Measurements from ENCODE around the gene ZNF530. TPM values are rescaled to one million over a fixed set of nuclear protein-coding genes. Genes with fewer than 3 reads are reported as not detected.
A peak's percentile ranks its signal among the peaks of the same experiment; 100 is the strongest.

ZNF530 gene
- total and polyA plus RNA-seq, 2 experiments from 2014 or later = 2.4 to 3.7 TPM

DNA sequence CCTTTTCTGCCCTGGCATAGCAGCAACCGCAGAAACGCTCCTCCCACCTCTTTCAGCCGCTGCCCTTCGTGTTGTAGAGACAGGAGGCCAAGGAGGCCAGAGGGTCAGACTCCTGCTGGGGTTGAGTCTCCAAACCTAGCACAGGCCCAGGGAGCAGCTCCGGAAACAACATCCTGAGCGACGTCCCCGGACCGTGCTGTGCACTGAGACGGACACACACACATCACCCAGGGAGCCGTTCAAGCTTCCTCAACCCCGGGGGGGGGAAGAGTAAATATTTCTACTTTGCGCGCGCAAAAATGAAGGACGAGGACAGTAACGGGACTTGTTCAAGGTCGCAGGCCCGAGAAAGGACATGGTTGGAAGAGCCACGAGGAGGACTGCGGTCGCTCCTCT is 40.7 kb upstream of the ZNF530 start:
- H3K27ac ChIP-seq = peak overlapping the region; percentile 89; the same call in 1 of the 2 replicates
- H3K9me2 ChIP-seq (ENCODE audit: insufficient read depth) = no peaks in the 10 kb centered on the region

DNA sequence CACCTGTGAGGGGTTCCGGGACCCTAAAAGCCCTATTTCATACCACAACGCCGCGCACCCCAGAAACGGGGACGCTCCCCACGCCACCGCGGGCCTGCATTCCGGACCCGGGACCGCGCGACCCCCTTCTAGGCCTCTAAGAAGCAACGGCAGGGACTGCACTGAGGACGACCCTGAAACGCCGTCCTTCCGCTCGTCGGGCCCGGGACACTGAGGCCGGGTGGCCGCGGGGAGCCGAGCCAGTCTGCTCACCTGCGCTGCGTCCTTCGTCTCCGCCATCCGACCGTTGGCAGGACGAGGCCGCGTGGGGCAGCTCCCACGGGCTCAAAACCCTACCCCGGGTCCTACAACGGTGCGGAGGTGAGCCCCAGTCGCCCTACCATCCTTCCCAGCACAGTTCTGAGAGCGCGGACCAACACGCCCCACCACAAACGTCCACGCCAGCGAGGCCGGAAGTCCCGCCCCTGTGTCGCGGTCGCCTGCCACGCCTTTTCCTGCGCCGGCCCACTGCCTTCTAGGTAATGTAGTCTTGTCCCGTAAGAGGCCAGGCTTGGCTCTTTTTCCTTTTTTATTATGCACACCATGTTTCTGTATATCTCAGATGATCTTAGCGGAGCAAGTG is 40.2 kb upstream of the ZNF530 start, which contains the start of gene ZNF550:
ZNF550 (minus strand) TSS at position 460 of the 622 bp plus-strand sequence; CDS start at position 279, 181 bp downstream.
- peak within 1 kb of the TSS; percentile 89 for H3K27ac ChIP-seq
- peaks cover 13% of the 10 kb centered on the region for H3K36me3 ChIP-seq (ENCODE audit: low read depth)
- TF ChIP-seq EZH2 (IDR thresholded peaks at IDR 0.05; ENCODE audit: insufficient read depth, poor library complexity, severe bottlenecking) (no peak), EZH2phosphoT487 (IDR thresholded peaks at IDR 0.05; ENCODE audit: insufficient read depth, low read depth) (no peak)
- H3K9me2 ChIP-seq (ENCODE audit: insufficient read depth) = no peaks in the 10 kb centered on the region
- in situ Hi-C loops (cut with MboI) = no loop called here
- 1 to 2% methylated on average over 54 of the region's 56 CpGs for WGBS, 2 experiments (ENCODE audit: low coverage in 1 of 2, low lambda C conversion rate in 2 of 2, missing lambda C conversion rate in 2 of 2)
- peak; percentile 95 for DNase-seq
- H3K27me3 ChIP-seq (replicated peaks; ENCODE audit: insufficient read depth) = no peaks in the 10 kb centered on the region
- H3K4me3 ChIP-seq = peak within 1 kb of the TSS; percentile 77
- H2AFZ ChIP-seq = peak within 1 kb of the TSS; percentile 82
- H3K4me1 ChIP-seq (ENCODE audit: insufficient read depth) = peaks cover 14% of the 10 kb centered on the region; the same call in 1 of the 2 replicates
- peaks cover 51% of the 10 kb centered on the region for H3K79me2 ChIP-seq (ENCODE audit: insufficient read depth)
- H3K9me3 ChIP-seq (ENCODE audit: low read depth) = no peaks in the 10 kb centered on the region
- no peaks in the 10 kb centered on the region for H4K20me1 ChIP-seq (ENCODE audit: insufficient read depth)
- peak within 1 kb of the TSS; percentile 83 for H3K9ac ChIP-seq
- H3F3A ChIP-seq (ENCODE audit: insufficient read depth) = peaks cover 8% of the 10 kb centered on the region; the same call in 1 of the 2 replicates
- H3K4me2 ChIP-seq (ENCODE audit: unreplicated experiment) = peak within 1 kb of the TSS; percentile 96

More for the DNA sequence above, 40.7 kb upstream of the ZNF530 start:
- peaks cover 14% of the 10 kb centered on the region; the same call in 1 of the 2 replicates for H3K4me1 ChIP-seq (ENCODE audit: insufficient read depth)
- WGBS, 2 experiments (ENCODE audit: low coverage in 1 of 2, low lambda C conversion rate in 2 of 2, missing lambda C conversion rate in 2 of 2) = 0 to 1% methylated on average over 22 of the region's 22 CpGs
- peak overlapping the region; percentile 82 for H2AFZ ChIP-seq
- peaks cover 18% of the 10 kb centered on the region for H3K36me3 ChIP-seq (ENCODE audit: low read depth)
- peak overlapping the region; percentile 77 for H3K4me3 ChIP-seq
- peak overlapping the region; percentile 96 for H3K4me2 ChIP-seq (ENCODE audit: unreplicated experiment)
- H4K20me1 ChIP-seq (ENCODE audit: insufficient read depth) = no peaks in the 10 kb centered on the region
- peaks cover 8% of the 10 kb centered on the region; the same call in 1 of the 2 replicates for H3F3A ChIP-seq (ENCODE audit: insufficient read depth)
- H3K27me3 ChIP-seq (replicated peaks; ENCODE audit: insufficient read depth) = no peaks in the 10 kb centered on the region
- DNase-seq = peak; percentile 58
- no peaks in the 10 kb centered on the region for H3K9me3 ChIP-seq (ENCODE audit: low read depth)
- in situ Hi-C loops (cut with MboI) = no loop called here
- TF ChIP-seq EZH2phosphoT487 (IDR thresholded peaks at IDR 0.05; ENCODE audit: insufficient read depth, low read depth) = no peak
- no peak for TF ChIP-seq EZH2 (IDR thresholded peaks at IDR 0.05; ENCODE audit: insufficient read depth, poor library complexity, severe bottlenecking)
- peak overlapping the region; percentile 83 for H3K9ac ChIP-seq
- H3K79me2 ChIP-seq (ENCODE audit: insufficient read depth) = peaks cover 56% of the 10 kb centered on the region

DNA sequence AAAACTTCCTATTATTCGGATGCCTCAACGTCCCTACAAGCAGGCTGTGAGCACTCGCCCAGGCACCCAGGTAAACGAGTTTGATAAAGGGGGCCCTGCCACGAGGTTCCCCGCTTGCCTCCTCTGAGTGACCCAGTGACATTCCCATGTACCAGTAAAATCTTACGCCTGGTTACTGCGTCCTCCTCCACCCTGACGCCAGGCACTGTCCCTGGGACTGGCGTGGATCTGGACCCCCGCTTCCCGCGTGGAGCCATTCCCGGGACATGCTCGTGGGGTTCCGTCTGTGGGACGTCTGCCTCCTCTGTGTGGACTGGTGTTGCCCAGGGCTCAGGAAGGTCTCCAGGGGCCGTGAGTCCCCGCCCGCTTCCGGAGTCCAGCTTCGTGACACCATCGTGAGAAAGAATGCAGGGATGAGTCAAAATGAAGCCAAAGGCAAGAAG is 39.6 kb upstream of the ZNF530 start:
- H2AFZ ChIP-seq = peak overlapping the region; percentile 82
- peak overlapping the region; percentile 83 for H3K9ac ChIP-seq
- TF ChIP-seq EZH2 (IDR thresholded peaks at IDR 0.05; ENCODE audit: insufficient read depth, poor library complexity, severe bottlenecking) (no peak), EZH2phosphoT487 (IDR thresholded peaks at IDR 0.05; ENCODE audit: insufficient read depth, low read depth) (no peak)
- H3K27ac ChIP-seq = peak overlapping the region; percentile 89
- H3K27me3 ChIP-seq (replicated peaks; ENCODE audit: insufficient read depth) = no peaks in the 10 kb centered on the region
- H3K36me3 ChIP-seq (ENCODE audit: low read depth) = peaks cover 9% of the 10 kb centered on the region
- H3K79me2 ChIP-seq (ENCODE audit: insufficient read depth) = peaks cover 45% of the 10 kb centered on the region
- no peaks in the 10 kb centered on the region for H3K9me2 ChIP-seq (ENCODE audit: insufficient read depth)
- H3K4me1 ChIP-seq (ENCODE audit: insufficient read depth) = peaks cover 14% of the 10 kb centered on the region; the same call in 1 of the 2 replicates
- peak overlapping the region; percentile 77 for H3K4me3 ChIP-seq
- peaks cover 8% of the 10 kb centered on the region; the same call in 1 of the 2 replicates for H3F3A ChIP-seq (ENCODE audit: insufficient read depth)
- H3K4me2 ChIP-seq (ENCODE audit: unreplicated experiment) = peak overlapping the region; percentile 83
- peak; percentile 88 for DNase-seq
- WGBS, 2 experiments (ENCODE audit: low coverage in 1 of 2, low lambda C conversion rate in 2 of 2, missing lambda C conversion rate in 2 of 2) = 32 to 47% methylated on average over 23 of the region's 23 CpGs
- H3K9me3 ChIP-seq (ENCODE audit: low read depth) = no peaks in the 10 kb centered on the region
- in situ Hi-C loops (cut with MboI) = no loop called here
- H4K20me1 ChIP-seq (ENCODE audit: insufficient read depth) = no peaks in the 10 kb centered on the region

DNA sequence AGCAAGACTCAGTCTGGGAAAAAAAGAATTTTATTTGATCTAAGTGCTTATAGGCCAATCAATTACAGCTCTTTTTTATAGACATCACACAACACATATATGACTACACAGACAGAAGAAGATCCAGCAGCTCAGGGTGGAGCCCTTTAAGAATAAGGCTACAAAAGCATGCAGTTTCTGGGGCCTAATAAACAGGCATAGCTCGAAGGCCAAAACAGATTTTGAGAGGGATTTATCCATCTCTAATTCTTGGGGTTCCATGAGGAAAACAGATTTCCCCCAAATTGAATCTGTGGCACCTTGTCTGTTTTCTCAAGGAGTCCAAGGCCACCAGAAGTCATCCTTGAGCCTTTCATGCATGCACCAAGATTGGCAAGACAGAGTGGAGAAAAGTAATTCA is 36.1 kb upstream of the ZNF530 start:
- DNase-seq = no peak
- H3K4me1 ChIP-seq (ENCODE audit: insufficient read depth) = 0 out of 2 replicates have a peak, but pooled peaks cover 5% of the 10 kb centered on the region
- no peaks in the 10 kb centered on the region for H3K9me2 ChIP-seq (ENCODE audit: insufficient read depth)
- H4K20me1 ChIP-seq (ENCODE audit: insufficient read depth) = no peaks in the 10 kb centered on the region
- in situ Hi-C loops (cut with MboI) = no loop called here
- 5 to 6% methylated on average over 1 of the region's 1 CpG for WGBS, 2 experiments (ENCODE audit: low coverage in 1 of 2, low lambda C conversion rate in 2 of 2, missing lambda C conversion rate in 2 of 2)
- no peaks in the 10 kb centered on the region for H3K36me3 ChIP-seq (ENCODE audit: low read depth)
- no peak overlapping the region for H3K9ac ChIP-seq
- TF ChIP-seq EZH2 (IDR thresholded peaks at IDR 0.05; ENCODE audit: insufficient read depth, poor library complexity, severe bottlenecking) = no peak
- no peak for TF ChIP-seq EZH2phosphoT487 (IDR thresholded peaks at IDR 0.05; ENCODE audit: insufficient read depth, low read depth)
- H3K9me3 ChIP-seq (ENCODE audit: low read depth) = no peaks in the 10 kb centered on the region
- H3K4me2 ChIP-seq (ENCODE audit: unreplicated experiment) = no peak overlapping the region
- H3K79me2 ChIP-seq (ENCODE audit: insufficient read depth) = peaks cover 11% of the 10 kb centered on the region
- no peak overlapping the region for H3K4me3 ChIP-seq
- no peaks in the 10 kb centered on the region for H3K27me3 ChIP-seq (replicated peaks; ENCODE audit: insufficient read depth)
- peaks cover 8% of the 10 kb centered on the region; the same call in 1 of the 2 replicates for H3F3A ChIP-seq (ENCODE audit: insufficient read depth)
- no peak overlapping the region for H2AFZ ChIP-seq
- no peak overlapping the region for H3K27ac ChIP-seq
